HEK293 (cell line): ENCODE results near the gene OPN4.

Experiments used
- CTCF ChIA-PET: fragments of 350-600 bp; formaldehyde crosslinking; extraction: SDS; loops from one replicate; lab custom pipeline; 2021; ENCODE audit warnings: antibody characterized with exemption; lab: Yijun Ruan, JAX
- POLR2A ChIA-PET: fragments of 300-600 bp; formaldehyde crosslinking; extraction: SDS; loops from one replicate; lab custom pipeline; 2020; ENCODE audit warnings: antibody characterized with exemption, inconsistent platforms; lab: Yijun Ruan, JAX
- H3K27ac ChIP-seq: fragments of 200-500 bp; sonication (Bioruptor generic); 2 replicates; pipeline ENCODE4 v1.5.1; 2014; ENCODE audit warnings: low read depth, low read length, control low read depth, inconsistent platforms; ENCODE audit errors: extremely low read depth
- H3K36me3 ChIP-seq, 2 experiments: fragments of 200-500 bp in 1 of 2; sonication (Bioruptor generic) in 1 of 2; 1 replicate in 1 of 2; 2 replicates in 1 of 2; pipeline ENCODE4 v1.5.1; 2014 to 2017; ENCODE audit warnings: inconsistent platforms in 2 of 2, low read length in 2 of 2; ENCODE audit not compliant: control insufficient read depth in 2 of 2, insufficient read depth in 1 of 2
- H3K4me1 ChIP-seq: fragments of 200-500 bp; sonication (Bioruptor generic); 2 replicates; pipeline ENCODE4 v1.5.1; 2014; ENCODE audit warnings: mild to moderate bottlenecking, low read length, inconsistent platforms; ENCODE audit not compliant: control insufficient read depth, insufficient read depth
- H3K4me3 ChIP-seq: 2 replicates; pipeline ENCODE4 v1.5.1; 2011; ENCODE audit warnings: low read depth, mild to moderate bottlenecking, control low read depth, low read length, moderate library complexity
- H3K9me3 ChIP-seq: fragments of 200-500 bp; sonication (Bioruptor generic); 2 replicates; pipeline ENCODE4 v1.5.1; 2014; ENCODE audit warnings: low read depth, low read length, inconsistent platforms; ENCODE audit not compliant: control insufficient read depth, insufficient read depth
- BCL11B ChIP-seq: fragments of 450-650 bp; formaldehyde crosslinking; IDR thresholded peaks from 2 replicates; pipeline ENCODE4 v1.5.1; 2016; ENCODE audit warnings: low read depth, missing biosample characterization, missing genetic modification characterization
- GLI4 ChIP-seq: fragments of 450-650 bp; formaldehyde crosslinking; IDR thresholded peaks from 2 replicates; pipeline ENCODE4 v1.5.1; 2016; ENCODE audit warnings: missing biosample characterization, missing genetic modification characterization
- KLF10 ChIP-seq: fragments of 450-650 bp; IDR thresholded peaks from 2 replicates; pipeline ENCODE4 v1.5.1; 2018; ENCODE audit warnings: missing biosample characterization, mild to moderate bottlenecking, missing genetic modification characterization
- KLF7 ChIP-seq: fragments of 450-650 bp; formaldehyde crosslinking; IDR thresholded peaks from 2 replicates; pipeline ENCODE4 v1.5.1; 2016; ENCODE audit warnings: missing biosample characterization, missing genetic modification characterization, borderline replicate concordance
- KLF8 ChIP-seq: fragments of 450-650 bp; formaldehyde crosslinking; IDR thresholded peaks from 2 replicates; pipeline ENCODE4 v1.5.1; 2016; ENCODE audit warnings: missing biosample characterization, missing genetic modification characterization
- MEIS1 ChIP-seq: sonication (generic); formaldehyde crosslinking; IDR thresholded peaks from 2 replicates; pipeline ENCODE4 v1.8.1; 2022; ENCODE audit warnings: missing genetic modification reagents, mild to moderate bottlenecking, borderline replicate concordance
- MYNN ChIP-seq: fragments of 450-650 bp; formaldehyde crosslinking; IDR thresholded peaks from 2 replicates; pipeline ENCODE4 v1.5.1; 2016; ENCODE audit warnings: missing biosample characterization, missing genetic modification characterization, borderline replicate concordance
- MZF1 ChIP-seq: fragments of 450-650 bp; formaldehyde crosslinking; IDR thresholded peaks from 2 replicates; pipeline ENCODE4 v1.5.1; 2017; ENCODE audit warnings: missing biosample characterization, missing genetic modification characterization, borderline replicate concordance
- SALL2 ChIP-seq: fragments of 450-650 bp; formaldehyde crosslinking; IDR thresholded peaks from 2 replicates; pipeline ENCODE4 v1.5.0; 2017; ENCODE audit warnings: missing biosample characterization, mild to moderate bottlenecking, missing genetic modification characterization, borderline replicate concordance
- YY1 ChIP-seq: fragments of 450-650 bp; formaldehyde crosslinking; IDR thresholded peaks from 2 replicates; pipeline ENCODE4 v1.5.1; 2018; ENCODE audit warnings: missing biosample characterization, missing genetic modification characterization
- ZBTB1 ChIP-seq: fragments of 450-650 bp; formaldehyde crosslinking; IDR thresholded peaks from 2 replicates; pipeline ENCODE4 v1.5.1; 2016; ENCODE audit warnings: missing biosample characterization, missing genetic modification characterization
- ZNF132 ChIP-seq: fragments of 450-650 bp; formaldehyde crosslinking; IDR thresholded peaks from 2 replicates; pipeline ENCODE4 v1.5.1; 2017; ENCODE audit warnings: missing biosample characterization, missing genetic modification characterization, borderline replicate concordance
- ZNF155 ChIP-seq: fragments of 450-650 bp; formaldehyde crosslinking; IDR thresholded peaks from 2 replicates; pipeline ENCODE4 v1.5.1; 2016; ENCODE audit warnings: missing biosample characterization, missing genetic modification characterization
- ZNF157 ChIP-seq: fragments of 450-650 bp; formaldehyde crosslinking; IDR thresholded peaks from 2 replicates; pipeline ENCODE4 v1.5.1; 2016; ENCODE audit warnings: missing biosample characterization, missing genetic modification characterization
- ZNF2 ChIP-seq: fragments of 450-650 bp; formaldehyde crosslinking; IDR thresholded peaks from 2 replicates; pipeline ENCODE4 v1.5.1; 2016; ENCODE audit warnings: missing biosample characterization, missing genetic modification characterization
- ZNF211 ChIP-seq: fragments of 450-650 bp; formaldehyde crosslinking; IDR thresholded peaks from 2 replicates; pipeline ENCODE4 v1.5.1; 2016; ENCODE audit warnings: low read depth, missing biosample characterization, missing genetic modification characterization
- ZNF302 ChIP-seq: fragments of 450-650 bp; formaldehyde crosslinking; IDR thresholded peaks from 2 replicates; pipeline ENCODE4 v1.5.1; 2016; ENCODE audit warnings: missing biosample characterization, missing genetic modification characterization, low read depth
- ZNF37A ChIP-seq: fragments of 450-650 bp; IDR thresholded peaks from 2 replicates; pipeline ENCODE4 v1.5.1; 2018; ENCODE audit warnings: missing biosample characterization, missing genetic modification characterization
- ZNF426 ChIP-seq: fragments of 450-650 bp; formaldehyde crosslinking; IDR thresholded peaks from 2 replicates; pipeline ENCODE4 v1.5.1; 2017; ENCODE audit warnings: missing biosample characterization, missing genetic modification characterization, mild to moderate bottlenecking, inconsistent platforms, moderate library complexity
- ZNF501 ChIP-seq: fragments of 450-650 bp; formaldehyde crosslinking; IDR thresholded peaks from 2 replicates; pipeline ENCODE4 v1.5.1; 2016; ENCODE audit warnings: missing biosample characterization, missing genetic modification characterization
- ZNF521 ChIP-seq: fragments of 450-650 bp; formaldehyde crosslinking; IDR thresholded peaks from 2 replicates; pipeline ENCODE4 v1.5.1; 2017; ENCODE audit warnings: missing biosample characterization, mild to moderate bottlenecking, missing genetic modification characterization
- ZNF555 ChIP-seq: fragments of 450-650 bp; formaldehyde crosslinking; conservative IDR thresholded peaks from 2 replicates; pipeline ENCODE4 v1.5.1; 2017; ENCODE audit warnings: missing biosample characterization, mild to moderate bottlenecking, missing genetic modification characterization, inconsistent platforms
- ZNF558 ChIP-seq: fragments of 450-650 bp; formaldehyde crosslinking; IDR thresholded peaks from 2 replicates; pipeline ENCODE4 v1.5.1; 2016; ENCODE audit warnings: missing biosample characterization, missing genetic modification characterization
- ZNF621 ChIP-seq: fragments of 450-650 bp; formaldehyde crosslinking; IDR thresholded peaks from 2 replicates; pipeline ENCODE4 v1.5.1; 2017; ENCODE audit warnings: missing biosample characterization, missing genetic modification characterization
- ZNF626 ChIP-seq: fragments of 450-650 bp; sonication (Bioruptor Pico); formaldehyde crosslinking; IDR thresholded peaks from 2 replicates; pipeline ENCODE4 v1.5.1; 2018; ENCODE audit warnings: missing biosample characterization, missing genetic modification characterization, inconsistent platforms
- ZNF629 ChIP-seq: fragments of 450-650 bp; formaldehyde crosslinking; IDR thresholded peaks from 2 replicates; pipeline ENCODE4 v1.5.1; 2017; ENCODE audit warnings: missing biosample characterization, missing genetic modification characterization
- ZNF654 ChIP-seq: fragments of 450-650 bp; formaldehyde crosslinking; IDR thresholded peaks from 2 replicates; pipeline ENCODE4 v1.5.1; 2016; ENCODE audit warnings: low read depth, missing biosample characterization, missing genetic modification characterization
- TF ChIP-seq, protein P1 (sequence below): fragments of 450-650 bp; formaldehyde crosslinking; IDR thresholded peaks from 2 replicates; pipeline ENCODE4 v1.5.1; 2016; ENCODE audit warnings: missing biosample characterization, missing genetic modification characterization
- TF ChIP-seq, protein P2 (sequence below): fragments of 450-650 bp; formaldehyde crosslinking; IDR thresholded peaks from 2 replicates; pipeline ENCODE4 v1.5.1; 2016; ENCODE audit warnings: missing biosample characterization, missing genetic modification characterization
- TF ChIP-seq, protein P3 (sequence below): fragments of 450-650 bp; formaldehyde crosslinking; IDR thresholded peaks from 2 replicates; pipeline ENCODE4 v1.5.1; 2016; ENCODE audit warnings: missing biosample characterization, missing genetic modification characterization
- TF ChIP-seq, protein P4 (sequence below): fragments of 450-650 bp; formaldehyde crosslinking; IDR thresholded peaks from 2 replicates; pipeline ENCODE4 v1.5.1; 2016; ENCODE audit warnings: missing biosample characterization, missing genetic modification characterization

The OPN4 gene

DNA sequence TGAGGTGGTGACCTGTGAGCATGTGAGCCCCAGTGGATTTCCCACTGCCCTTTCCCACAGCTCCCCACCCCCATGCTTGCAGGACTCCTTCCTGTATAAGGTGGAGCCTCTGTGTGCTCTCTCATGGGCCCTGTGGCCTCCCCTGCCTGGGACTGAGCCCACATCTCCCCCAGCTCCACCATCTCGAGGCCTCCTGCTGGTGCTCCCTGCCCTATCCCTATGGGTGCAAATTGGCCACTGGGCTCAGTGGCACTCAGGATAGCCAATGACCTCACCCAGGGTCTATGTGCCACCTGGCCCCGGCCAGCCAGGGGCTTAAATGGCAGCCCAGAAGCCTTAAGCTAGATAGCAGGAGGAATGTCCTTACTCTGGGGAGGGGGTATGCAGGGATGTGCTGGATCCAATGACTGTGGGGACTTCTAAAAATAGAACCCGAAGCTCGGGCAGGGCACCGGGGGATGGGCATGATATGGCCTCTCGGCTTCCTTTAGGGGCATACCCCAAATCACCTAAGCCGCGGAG lies 16.0 kb downstream of the OPN4 start:
- ChIA-PET CTCF (interaction anchor here (1.8 kb wide), 1 partner anchor 22 kb away, joined by 5 read pairs; no protein-coding TSS in a partner anchor), POLR2A (no interaction called here)
- H3K4me3 ChIP-seq = no peak overlapping the region
- H3K36me3 ChIP-seq = no peaks in the 10 kb centered on the region
- no peaks in the 10 kb centered on the region for H3K9me3 ChIP-seq
- TF ChIP-seq ZNF426 (no peak), MEIS1 (CRISPR knock-in tag) (no peak), ZNF521 (tag by site-specific recombination) (no peak), ZNF555 (tag by site-specific recombination) (no peak), ZNF132 (no peak), GLI4 (no peak), SALL2 (tag by site-specific recombination) (no peak), MZF1 (tag by site-specific recombination) (no peak), ZNF558 (tag by site-specific recombination) (no peak), ZNF157 (tag by site-specific recombination) (no peak)
- TF ChIP-seq, protein P1, sequence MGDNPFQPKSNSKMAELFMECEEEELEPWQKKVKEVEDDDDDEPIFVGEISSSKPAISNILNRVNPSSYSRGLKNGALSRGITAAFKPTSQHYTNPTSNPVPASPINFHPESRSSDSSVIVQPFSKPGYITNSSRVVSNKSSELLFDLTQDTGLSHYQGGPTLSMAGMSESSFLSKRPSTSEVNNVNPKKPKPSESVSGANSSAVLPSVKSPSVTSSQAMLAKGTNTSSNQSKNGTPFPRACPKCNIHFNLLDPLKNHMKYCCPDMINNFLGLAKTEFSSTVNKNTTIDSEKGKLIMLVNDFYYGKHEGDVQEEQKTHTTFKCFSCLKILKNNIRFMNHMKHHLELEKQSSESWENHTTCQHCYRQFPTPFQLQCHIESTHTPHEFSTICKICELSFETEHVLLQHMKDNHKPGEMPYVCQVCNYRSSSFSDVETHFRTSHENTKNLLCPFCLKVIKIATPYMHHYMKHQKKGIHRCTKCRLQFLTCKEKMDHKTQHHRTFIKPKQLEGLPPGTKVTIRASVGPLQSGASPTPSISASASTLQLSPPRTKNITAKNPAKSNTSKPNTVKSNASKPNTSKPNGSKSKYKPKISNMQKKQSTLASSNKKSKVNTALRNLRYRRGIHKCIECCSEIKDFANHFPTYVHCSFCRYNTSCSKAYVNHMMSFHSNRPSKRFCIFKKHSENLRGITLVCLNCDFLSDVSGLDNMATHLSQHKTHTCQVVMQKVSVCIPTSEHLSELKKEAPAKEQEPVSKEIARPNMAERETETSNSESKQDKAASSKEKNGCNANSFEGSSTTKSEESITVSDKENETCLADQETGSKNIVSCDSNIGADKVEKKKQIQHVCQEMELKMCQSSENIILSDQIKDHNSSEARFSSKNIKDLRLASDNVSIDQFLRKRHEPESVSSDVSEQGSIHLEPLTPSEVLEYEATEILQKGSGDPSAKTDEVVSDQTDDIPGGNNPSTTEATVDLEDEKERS (tag by site-specific recombination) = no peak
- TF ChIP-seq, protein P2, sequence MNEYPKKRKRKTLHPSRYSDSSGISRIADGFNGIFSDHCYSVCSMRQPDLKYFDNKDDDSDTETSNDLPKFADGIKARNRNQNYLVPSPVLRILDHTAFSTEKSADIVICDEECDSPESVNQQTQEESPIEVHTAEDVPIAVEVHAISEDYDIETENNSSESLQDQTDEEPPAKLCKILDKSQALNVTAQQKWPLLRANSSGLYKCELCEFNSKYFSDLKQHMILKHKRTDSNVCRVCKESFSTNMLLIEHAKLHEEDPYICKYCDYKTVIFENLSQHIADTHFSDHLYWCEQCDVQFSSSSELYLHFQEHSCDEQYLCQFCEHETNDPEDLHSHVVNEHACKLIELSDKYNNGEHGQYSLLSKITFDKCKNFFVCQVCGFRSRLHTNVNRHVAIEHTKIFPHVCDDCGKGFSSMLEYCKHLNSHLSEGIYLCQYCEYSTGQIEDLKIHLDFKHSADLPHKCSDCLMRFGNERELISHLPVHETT (tag by site-specific recombination) = no peak
- H3K4me1 ChIP-seq = peaks cover 9% of the 10 kb centered on the region
- H3K27ac ChIP-seq = no peak overlapping the region

DNA sequence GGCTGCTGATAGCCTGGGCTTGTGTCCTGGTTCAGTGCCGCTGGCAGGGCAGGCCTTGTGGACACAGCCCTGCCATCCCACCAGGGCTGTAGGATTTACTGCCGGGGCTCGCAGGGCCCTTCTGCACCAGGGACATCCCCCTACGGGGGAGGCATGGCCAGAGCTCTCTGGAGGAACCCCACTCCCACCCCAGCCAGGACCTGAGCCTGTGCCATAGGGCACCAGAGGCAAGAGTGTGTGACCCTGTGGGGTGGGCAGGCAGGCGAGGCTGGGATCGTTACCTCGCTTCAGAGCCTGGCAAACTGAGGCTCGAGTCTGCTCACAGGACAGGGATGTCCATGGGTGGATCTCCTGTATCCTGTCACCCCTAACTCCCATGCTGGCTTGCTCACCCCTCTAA lies 16.5 kb downstream of the OPN4 start:
- no peak overlapping the region for H3K27ac ChIP-seq
- ChIA-PET CTCF (interaction anchor here (0.7 to 1.8 kb wide), 3 partner anchors 22 to 234 kb away, joined by 3 to 5 read pairs (median 4); no protein-coding TSS in a partner anchor), POLR2A (no interaction called here)
- H3K9me3 ChIP-seq = no peaks in the 10 kb centered on the region
- H3K36me3 ChIP-seq = no peaks in the 10 kb centered on the region
- H3K4me3 ChIP-seq = no peak overlapping the region
- H3K4me1 ChIP-seq = peaks cover 9% of the 10 kb centered on the region
- no peak for TF ChIP-seq ZNF37A (tag by site-specific recombination)
- TF ChIP-seq ZNF621 (tag by site-specific recombination) = no peak
- TF ChIP-seq ZNF654 (tag by site-specific recombination) = no peak
- TF ChIP-seq MYNN (tag by site-specific recombination) = no peak
- no peak for TF ChIP-seq ZNF501
- no peak for TF ChIP-seq ZNF629
- TF ChIP-seq, protein P3, sequence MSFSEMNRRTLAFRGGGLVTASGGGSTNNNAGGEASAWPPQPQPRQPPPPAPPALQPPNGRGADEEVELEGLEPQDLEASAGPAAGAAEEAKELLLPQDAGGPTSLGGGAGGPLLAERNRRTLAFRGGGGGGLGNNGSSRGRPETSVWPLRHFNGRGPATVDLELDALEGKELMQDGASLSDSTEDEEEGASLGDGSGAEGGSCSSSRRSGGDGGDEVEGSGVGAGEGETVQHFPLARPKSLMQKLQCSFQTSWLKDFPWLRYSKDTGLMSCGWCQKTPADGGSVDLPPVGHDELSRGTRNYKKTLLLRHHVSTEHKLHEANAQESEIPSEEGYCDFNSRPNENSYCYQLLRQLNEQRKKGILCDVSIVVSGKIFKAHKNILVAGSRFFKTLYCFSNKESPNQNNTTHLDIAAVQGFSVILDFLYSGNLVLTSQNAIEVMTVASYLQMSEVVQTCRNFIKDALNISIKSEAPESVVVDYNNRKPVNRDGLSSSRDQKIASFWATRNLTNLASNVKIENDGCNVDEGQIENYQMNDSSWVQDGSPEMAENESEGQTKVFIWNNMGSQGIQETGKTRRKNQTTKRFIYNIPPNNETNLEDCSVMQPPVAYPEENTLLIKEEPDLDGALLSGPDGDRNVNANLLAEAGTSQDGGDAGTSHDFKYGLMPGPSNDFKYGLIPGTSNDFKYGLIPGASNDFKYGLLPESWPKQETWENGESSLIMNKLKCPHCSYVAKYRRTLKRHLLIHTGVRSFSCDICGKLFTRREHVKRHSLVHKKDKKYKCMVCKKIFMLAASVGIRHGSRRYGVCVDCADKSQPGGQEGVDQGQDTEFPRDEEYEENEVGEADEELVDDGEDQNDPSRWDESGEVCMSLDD = no peak
- TF ChIP-seq, protein P4, sequence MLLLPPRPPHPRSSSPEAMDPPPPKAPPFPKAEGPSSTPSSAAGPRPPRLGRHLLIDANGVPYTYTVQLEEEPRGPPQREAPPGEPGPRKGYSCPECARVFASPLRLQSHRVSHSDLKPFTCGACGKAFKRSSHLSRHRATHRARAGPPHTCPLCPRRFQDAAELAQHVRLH (tag by site-specific recombination) = no peak
- TF ChIP-seq ZNF211 (tag by site-specific recombination) = no peak
- no peak for TF ChIP-seq KLF7 (tag by site-specific recombination)
- TF ChIP-seq BCL11B (tag by site-specific recombination) = no peak
- no peak for TF ChIP-seq ZBTB1 (tag by site-specific recombination)
- TF ChIP-seq KLF10 = no peak
- no peak for TF ChIP-seq ZNF626 (tag by site-specific recombination)
- no peak for TF ChIP-seq ZNF302 (tag by site-specific recombination)
- TF ChIP-seq YY1 (tag by site-specific recombination) = no peak
- no peak for TF ChIP-seq ZNF155 (tag by site-specific recombination)
- no peak for TF ChIP-seq KLF8 (tag by site-specific recombination)
- no peak for TF ChIP-seq ZNF2 (tag by site-specific recombination)
